C4-2B (cell line): Measurements from ENCODE around the gene IFT57.

Source experiments
- ZFX ChIP-seq: fragments of 450-650 bp; IDR thresholded peaks from 2 replicates; pipeline ENCODE4 v1.6.1; 2017
- TF ChIP-seq, protein P1 (sequence below): fragments of 450-650 bp; conservative IDR thresholded peaks from 2 replicates; pipeline ENCODE4 v1.5.1; 2017; ENCODE audit warnings: mild to moderate bottlenecking

DNA sequence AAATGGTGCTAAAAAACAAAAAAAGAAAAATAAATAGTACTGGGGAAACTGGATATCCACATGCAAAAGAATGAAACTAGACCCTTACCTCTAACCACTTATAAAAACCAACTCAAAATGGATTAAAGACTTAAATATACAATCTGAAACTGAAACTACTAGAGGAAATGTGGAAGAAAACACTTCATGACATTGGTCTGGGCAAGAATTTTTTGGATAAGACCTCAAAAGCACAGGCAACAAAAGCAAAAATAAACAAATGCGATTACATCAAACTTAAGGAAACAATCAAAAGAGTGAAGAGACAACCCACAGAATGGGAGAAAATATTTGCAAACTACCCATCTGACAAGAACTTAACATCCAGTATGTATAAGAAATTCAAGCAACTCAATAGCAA is 6.4 kb downstream of the IFT57 start:
- TF ChIP-seq, protein P1, sequence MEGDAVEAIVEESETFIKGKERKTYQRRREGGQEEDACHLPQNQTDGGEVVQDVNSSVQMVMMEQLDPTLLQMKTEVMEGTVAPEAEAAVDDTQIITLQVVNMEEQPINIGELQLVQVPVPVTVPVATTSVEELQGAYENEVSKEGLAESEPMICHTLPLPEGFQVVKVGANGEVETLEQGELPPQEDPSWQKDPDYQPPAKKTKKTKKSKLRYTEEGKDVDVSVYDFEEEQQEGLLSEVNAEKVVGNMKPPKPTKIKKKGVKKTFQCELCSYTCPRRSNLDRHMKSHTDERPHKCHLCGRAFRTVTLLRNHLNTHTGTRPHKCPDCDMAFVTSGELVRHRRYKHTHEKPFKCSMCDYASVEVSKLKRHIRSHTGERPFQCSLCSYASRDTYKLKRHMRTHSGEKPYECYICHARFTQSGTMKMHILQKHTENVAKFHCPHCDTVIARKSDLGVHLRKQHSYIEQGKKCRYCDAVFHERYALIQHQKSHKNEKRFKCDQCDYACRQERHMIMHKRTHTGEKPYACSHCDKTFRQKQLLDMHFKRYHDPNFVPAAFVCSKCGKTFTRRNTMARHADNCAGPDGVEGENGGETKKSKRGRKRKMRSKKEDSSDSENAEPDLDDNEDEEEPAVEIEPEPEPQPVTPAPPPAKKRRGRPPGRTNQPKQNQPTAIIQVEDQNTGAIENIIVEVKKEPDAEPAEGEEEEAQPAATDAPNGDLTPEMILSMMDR: no peak
- no peak for TF ChIP-seq ZFX
